GM12891 (cell line): ENCODE measurements around the gene BCR.

ENCODE experiments used
- POLR2A ChIP-seq: IDR thresholded peaks from 2 replicates; pipeline ENCODE4 v1.6.1; 2011; ENCODE audit warnings: low read depth, low read length, control low read depth
- POLR2AphosphoS5 ChIP-seq: IDR thresholded peaks from 2 replicates; pipeline ENCODE4 v1.6.1; 2011; ENCODE audit warnings: low read depth, low read length, control low read depth
- POU2F2 ChIP-seq: IDR thresholded peaks from 2 replicates; pipeline ENCODE4 v1.6.1; 2011; ENCODE audit warnings: low read depth, mild to moderate bottlenecking, control low read depth, low read length, moderate library complexity
- TAF1 ChIP-seq: IDR thresholded peaks from 2 replicates; pipeline ENCODE4 v1.6.1; 2011; ENCODE audit warnings: low read depth, low read length, control low read depth

DNA sequence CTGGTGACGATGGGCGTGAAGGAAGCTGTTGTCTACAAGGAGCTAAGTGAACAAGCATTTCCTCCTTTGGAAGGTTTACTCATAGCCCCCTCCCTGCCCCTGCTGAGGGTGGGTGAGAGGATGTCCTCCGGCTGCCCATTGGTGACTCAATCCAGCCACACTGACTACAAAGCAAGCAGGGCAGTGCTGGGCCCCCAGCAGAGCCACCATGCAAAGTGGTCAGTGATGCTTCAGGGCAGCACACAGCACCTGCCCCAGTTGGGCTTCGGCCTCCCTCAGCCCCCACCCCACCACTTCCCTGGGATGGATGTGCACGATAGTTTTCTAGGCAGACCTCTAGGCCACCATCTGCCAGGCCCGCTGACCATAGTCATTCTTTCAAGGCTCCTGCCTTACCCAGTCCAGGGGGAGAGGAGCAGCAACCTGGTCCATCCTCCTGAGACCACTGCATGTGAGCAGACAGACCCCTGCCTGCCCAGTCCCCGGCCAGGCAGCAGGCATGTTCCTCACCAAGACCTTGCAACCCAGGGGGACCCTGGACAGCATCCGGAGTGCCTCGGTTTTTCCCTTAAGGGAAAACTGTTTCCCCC is 125.1 kb downstream of the BCR start:
- TF ChIP-seq POLR2AphosphoS5, result no peak
- no peak for TF ChIP-seq TAF1
- TF ChIP-seq POLR2A, result no peak
- TF ChIP-seq POU2F2, result no peak
